Iris pigment epithelial cell (primary cell): ENCODE data around the gene PRKAG3.
A peak's percentile ranks its signal among the peaks of the same experiment; 100 is the strongest.
"Not testable (repeated sequence)": the region's sequence is repeated elsewhere in the genome, so short reads cannot be mapped to it uniquely, and the experiment has no call there.

Experiments used
- DNase-seq: peaks from one replicate; pipeline ENCODE4 v3.0.0-alpha.2; 2011; ENCODE audit warnings: low read depth

Gene PRKAG3

DNA sequence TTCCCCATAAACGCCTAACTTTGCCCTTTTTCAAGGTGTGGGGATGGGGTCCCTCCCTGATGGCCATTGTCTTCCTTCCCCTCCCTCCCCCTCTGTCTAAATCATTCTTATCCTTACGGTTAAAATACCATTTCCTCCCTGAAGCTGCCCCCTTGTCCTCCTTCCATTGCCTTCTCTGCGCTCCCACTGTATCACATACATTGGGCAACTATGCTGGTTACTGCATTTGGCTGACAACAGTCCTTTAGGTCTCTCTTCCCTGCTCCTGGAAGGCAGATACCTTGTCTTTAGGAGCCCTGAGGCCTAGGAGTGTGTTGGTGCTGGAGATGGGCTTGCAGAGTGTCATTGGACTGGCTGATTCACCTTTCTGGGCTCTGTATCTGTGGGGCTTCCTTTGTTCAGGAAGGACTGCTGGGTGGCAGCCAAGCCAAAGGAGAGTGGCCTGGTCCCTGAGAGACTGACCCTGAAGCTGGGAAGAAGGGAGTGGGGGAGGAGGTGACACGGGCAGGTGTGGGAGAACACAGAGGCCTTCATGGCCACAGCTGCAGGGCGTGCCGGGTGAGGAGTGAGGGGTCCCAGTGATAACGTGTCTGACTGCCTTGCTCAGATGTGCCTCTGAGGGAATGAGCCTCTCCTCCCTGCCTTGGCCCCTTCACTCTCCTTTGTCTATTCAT, 30.2 kb upstream of the PRKAG3 start:
- DNase-seq: no peak

- peak; percentile 26 for DNase-seq
These were observed 29.4 kb upstream of the PRKAG3 start for GRCh38 chr2:218860950-218861381.

- no peak for DNase-seq
These were observed 28.6 kb upstream of the PRKAG3 start for GRCh38 chr2:218859988-218860831.

DNA sequence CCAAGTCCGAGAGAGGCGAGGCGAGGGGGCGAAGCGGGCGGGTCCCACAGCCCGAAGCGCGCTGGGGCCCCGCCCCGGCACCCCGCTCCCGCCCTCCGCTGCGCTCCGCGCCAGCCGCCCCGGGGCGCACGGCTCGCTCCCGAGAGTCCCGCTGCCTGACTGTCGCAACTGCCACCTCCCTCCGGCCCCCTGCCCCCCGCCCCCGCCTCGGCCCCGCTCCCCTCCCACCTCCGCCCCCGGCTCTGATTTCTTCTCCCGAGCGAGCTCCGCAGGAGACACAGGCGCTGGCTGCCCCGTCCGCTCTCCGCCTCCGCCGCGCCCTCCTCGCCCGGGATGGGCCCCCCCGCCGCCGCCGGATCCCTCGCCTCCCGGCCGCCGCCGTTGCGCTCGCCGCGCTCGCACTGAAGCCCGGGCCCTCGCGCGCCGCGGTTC, 28.0 kb upstream of the PRKAG3 start, which contains the start of gene WNT6:
Gene WNT6 (plus strand): TSS at position 250 of the 432 bp plus-strand sequence. CDS start 233 bp downstream, outside the sequence.
- DNase-seq: no peak

DNA sequence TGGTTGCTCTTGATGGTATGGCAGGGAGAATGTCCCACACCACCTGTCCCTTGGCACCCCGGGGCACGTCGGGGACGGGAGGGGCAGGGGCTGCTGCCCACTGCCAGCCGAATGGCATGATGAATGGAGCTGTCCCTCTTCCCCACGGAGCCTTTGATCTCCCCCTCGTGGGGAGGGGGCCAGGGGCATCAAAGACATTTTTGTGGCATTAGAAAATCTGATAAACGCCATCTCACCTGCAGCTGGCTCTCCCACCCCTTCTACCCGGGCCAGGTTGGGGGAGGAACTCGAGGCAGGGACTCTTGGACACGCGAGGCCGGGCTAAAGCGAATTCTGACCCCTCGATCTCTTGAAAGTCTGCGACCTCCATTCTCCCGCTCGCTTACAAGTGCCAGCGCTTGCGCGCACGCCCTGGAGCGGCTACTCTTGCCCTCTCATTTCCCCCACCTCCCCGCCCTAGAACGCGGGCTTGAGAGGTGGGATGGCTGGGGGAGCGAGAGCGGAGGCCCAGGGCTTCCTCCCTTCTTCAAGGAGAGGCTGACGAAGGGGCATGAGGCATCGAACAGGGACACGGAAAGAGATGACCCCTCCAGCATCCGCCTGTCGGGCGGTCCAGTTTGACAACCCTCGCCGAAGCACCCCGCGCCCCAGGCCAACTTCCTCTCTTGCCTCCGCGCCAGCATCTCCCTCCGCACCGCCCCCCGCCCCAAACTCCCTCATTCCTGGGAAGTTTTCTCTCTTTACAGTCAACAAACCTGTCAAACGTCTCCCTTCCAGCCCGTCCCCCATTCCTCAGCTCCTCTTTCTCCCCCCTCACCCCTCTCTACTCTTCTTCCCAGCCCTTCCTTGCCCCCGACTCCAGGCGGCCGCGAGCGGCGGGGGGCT, 27.3 kb upstream of the PRKAG3 start:
- no peak for DNase-seq

- DNase-seq: no peak
These were observed 26.5 kb upstream of the PRKAG3 start for GRCh38 chr2:218858138-218858445.

DNA sequence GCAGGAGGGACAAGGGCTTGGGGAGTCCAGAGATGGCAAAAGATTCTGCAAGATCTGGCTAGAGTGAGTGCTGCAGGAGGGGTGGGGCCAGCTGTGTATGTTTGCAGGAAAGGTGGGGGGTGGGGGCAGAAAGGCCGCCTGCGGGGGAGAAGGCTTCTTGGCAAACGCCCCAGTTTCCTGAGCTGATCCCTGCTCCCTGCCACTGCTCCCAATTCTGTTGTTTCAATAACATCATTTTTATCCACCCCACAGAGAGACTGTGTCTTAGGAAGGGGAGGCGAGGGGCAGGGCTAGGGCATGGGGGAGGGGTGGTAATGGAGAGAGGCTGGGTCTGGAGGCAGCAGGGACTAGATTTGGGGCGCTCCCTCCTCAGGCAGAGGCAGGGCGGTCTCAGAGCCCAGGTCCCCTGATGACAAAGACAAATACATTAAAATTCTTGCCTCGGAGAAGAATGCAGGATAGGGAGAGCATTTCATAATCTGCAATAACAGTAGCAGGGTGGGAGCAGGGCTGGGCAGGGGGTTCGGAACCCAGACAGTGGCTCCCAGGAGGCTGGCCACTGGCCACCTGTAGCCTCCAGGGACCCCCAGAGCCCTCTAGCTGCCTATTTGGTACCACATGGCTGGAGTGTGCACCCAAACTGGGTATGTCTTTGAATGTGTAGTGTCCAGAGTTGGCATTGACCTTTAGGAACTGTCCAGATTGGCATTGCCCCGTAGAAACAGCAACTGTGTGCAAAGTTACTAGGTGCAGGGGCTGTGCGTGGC, 26.0 kb upstream of the PRKAG3 start:
- DNase-seq: no peak

GRCh38 chr2:218856896-218857243, 25.3 kb upstream of the PRKAG3 start:
- DNase-seq: no peak

- DNase-seq: no peak
These were observed 24.7 kb upstream of the PRKAG3 start for GRCh38 chr2:218856167-218856895.

DNA sequence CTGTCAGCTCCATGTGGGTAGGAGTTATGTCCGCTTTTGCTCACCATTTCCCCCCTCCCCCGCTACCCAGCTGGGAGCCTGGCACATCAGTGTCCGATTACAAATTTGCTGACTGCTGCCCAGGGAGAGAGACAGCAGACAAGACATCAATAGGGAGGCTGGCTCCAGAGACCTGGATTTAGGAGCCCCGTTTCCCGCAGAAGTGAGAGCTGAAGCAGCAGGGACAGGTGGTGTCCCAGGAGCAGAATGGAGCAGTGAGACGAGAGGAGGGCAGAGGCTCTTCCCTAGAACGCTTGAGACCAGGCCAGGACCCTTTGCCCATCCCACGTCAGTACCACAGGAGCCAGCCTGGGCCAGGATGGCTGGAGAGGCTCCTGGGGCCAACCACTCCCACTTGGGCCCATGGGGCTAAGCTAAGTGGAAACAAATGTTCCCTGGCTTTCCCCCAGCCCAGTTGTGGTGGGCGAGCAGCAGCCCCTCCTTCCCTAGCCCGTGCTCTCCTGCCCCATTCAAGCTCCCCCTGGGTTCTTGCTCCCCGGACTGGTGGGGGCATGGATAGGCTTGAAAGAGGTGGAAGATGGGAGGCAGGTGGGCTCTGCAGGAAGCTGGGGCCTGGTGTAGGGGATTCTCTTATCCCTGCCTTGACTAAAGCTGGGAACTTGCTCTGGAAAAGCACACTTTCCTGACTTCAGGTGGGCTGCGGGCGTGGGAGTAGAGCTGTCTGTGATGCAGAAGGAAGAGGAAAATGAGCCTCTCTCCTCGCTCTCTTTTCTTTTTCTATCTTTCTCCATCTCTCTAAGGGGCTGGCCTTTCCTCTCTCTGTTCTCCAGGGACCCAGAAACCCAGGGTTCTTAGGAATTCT, 23.9 kb upstream of the PRKAG3 start:
- no peak for DNase-seq

DNA sequence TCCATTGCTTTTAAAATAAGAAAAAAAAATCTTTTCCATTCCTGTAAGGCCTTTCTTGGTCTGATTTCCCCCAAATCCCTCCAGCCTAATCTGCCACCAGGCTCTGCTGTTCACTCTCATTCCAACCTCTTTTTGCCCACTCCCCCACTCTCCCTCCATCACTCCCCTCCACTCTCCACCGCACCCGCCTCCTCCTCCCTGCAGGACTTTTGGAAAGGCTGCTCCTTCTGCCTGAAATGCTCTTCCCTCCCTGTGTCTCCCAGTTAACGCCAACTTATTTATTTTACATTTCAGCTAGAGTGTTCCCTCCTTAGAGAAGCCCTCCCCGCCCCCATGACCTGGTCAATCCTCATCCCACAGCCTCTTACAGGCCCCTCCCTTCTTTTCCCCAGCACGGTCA, 23.3 kb upstream of the PRKAG3 start:
- DNase-seq: no peak

DNA sequence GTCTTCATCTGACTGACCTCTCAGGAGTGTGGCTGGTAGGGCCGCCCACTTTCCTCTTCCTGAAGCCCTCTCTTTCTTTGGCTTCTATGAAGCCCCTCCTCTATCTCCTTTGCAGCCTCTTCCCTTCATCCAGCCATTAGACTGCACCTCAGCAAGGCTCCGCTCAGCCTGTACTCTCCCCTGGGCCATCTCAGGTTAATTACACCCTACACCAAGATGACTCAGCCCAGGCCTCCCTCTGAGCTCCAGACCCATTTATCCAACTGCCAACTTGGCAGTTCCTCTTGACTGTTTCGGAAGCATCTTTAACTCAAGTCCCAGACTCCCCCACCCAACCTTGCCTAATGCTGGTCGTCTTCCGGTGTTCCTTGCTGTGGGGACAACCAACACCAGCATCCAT, 22.2 kb upstream of the PRKAG3 start:
- peak; percentile 37 for DNase-seq

GRCh38 chr2:218852911-218853667, 21.5 kb upstream of the PRKAG3 start:
- DNase-seq: peak; percentile 60

- DNase-seq: no peak
These were observed 19.7 kb upstream of the PRKAG3 start for GRCh38 chr2:218851286-218851685.

DNA sequence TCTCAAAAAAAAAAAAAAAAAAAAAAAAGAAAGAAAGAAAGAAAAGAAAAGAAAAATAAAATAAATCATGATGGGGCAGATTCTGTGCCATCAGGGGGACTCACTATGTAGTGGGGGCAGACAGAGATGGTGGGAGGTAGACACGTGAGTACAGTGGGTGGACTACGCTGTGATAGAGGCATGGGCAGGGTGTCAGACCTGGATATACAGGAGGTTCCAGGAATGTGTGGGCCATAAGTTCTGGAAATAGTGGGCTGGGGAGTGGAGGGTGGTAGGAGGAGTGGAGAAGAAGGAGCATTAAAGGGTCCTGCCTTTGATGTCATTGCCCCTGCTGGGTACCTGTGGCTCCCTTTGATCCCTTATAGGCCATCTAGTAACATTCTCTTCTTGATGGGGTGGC, 19.2 kb upstream of the PRKAG3 start:
- no peak for DNase-seq

DNA sequence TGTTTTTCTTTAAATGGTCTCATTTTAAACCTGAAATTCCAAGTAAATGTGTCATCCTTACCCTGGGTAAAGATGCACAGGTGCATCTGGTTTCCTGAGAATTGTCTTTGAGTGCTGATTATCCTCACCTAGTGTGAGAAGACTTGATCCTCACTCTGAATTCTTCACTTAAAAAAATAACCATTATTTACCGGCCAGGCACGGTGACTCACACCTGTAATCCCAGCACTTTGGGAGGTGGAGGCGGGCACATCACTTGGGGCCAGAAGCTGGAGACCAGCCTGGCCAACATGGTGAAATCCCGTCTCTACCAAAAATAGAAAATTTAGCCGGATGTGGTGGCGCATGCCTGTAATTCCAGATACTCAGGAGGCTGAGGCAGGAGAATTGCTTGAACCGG, 18.1 kb upstream of the PRKAG3 start:
- no peak for DNase-seq

DNA sequence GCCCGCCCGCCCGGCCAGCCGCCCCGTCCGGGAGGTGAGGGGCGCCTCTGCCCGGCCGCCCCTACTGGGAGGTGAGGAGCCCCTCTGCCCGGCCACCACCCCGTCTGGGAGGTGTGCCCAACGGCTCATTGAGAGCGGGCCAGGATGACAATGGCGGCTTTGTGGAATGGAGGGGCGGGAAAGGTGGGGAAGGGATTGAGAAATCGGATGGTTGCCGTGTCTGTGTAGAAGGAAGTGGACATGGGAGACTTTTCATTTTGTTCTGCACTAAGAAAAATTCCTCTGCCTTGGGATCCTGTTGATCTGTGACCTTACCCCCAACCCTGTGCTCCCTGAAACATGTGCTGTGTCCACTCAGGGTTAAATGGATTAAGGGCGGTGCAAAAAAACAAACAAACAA, 15.4 kb upstream of the PRKAG3 start:
- not testable (repeated sequence) for DNase-seq

- DNase-seq: not testable (repeated sequence)
These were observed 12.7 kb upstream of the PRKAG3 start for GRCh38 chr2:218844334-218844733.

- DNase-seq: peak; percentile 35
These were observed 8.3 kb upstream of the PRKAG3 start for GRCh38 chr2:218839888-218840287.
